CD4-positive, alpha-beta T cell (primary cell): Measurements from ENCODE around the gene VCAN. TPM values are rescaled to one million over a fixed set of nuclear protein-coding genes. Genes with fewer than 3 reads are reported as not detected.

Experiments
- ATAC-seq: fragments of 200-7000 bp; cut with Tn5 transposase; one replicate; pipeline ENCODE4 v1.10.0; 2022; ENCODE audit warnings: mild to moderate bottlenecking; ENCODE audit not compliant: poor library complexity
- CTCF ChIA-PET: fragments of 350-600 bp; sonication (Branson Sonifier 250); formaldehyde crosslinking; loops from one replicate; lab custom pipeline; 2021; ENCODE audit warnings: antibody characterized with exemption, inconsistent platforms; lab: Charles Lee
- POLR2A ChIA-PET: fragments of 350-600 bp; sonication (Branson Sonifier 250); formaldehyde crosslinking; loops from one replicate; lab custom pipeline; 2021; ENCODE audit warnings: antibody characterized with exemption, inconsistent platforms; lab: Charles Lee
- DNase-seq, 14 experiments: peaks; one replicate each; pipeline ENCODE4 v3.0.0-alpha.2; 2013 to 2020; ENCODE audit warnings: mixed read lengths in 2 of 14
- H3K27ac ChIP-seq, 2 donors: one replicate each; pipeline versions ENCODE4 v1.5.1 to v1.7.0; 2013; ENCODE audit warnings: low read length in 2 of 2, low read depth in 1 of 2, mild to moderate bottlenecking in 1 of 2
- H3K27me3 ChIP-seq, 2 experiments: 1 replicate in 1 of 2; 2 replicates in 1 of 2; pipeline versions ENCODE4 v1.6.1 to v1.7.0; 2013; ENCODE audit warnings: low read length in 2 of 2, control low read depth in 1 of 2, mild to moderate bottlenecking in 1 of 2, moderate library complexity in 1 of 2; ENCODE audit not compliant: insufficient read depth in 2 of 2, control insufficient read depth in 1 of 2
- H3K36me3 ChIP-seq: one replicate; pipeline ENCODE4 v1.6.1; 2013; ENCODE audit warnings: low read length, control low read depth; ENCODE audit not compliant: insufficient read depth
- H3K4me1 ChIP-seq: one replicate; pipeline ENCODE4 v1.6.1; 2013; ENCODE audit warnings: low read length, control low read depth; ENCODE audit not compliant: insufficient read depth
- H3K4me3 ChIP-seq: one replicate; pipeline ENCODE4 v1.5.1; 2013; ENCODE audit warnings: mild to moderate bottlenecking, low read length, moderate library complexity
- H3K9me3 ChIP-seq, 2 experiments: 1 replicate in 1 of 2; 2 replicates in 1 of 2; pipeline versions ENCODE4 v1.6.1 to v1.7.0; 2013; ENCODE audit warnings: low read length in 2 of 2, mild to moderate bottlenecking in 2 of 2, control low read depth in 1 of 2, moderate library complexity in 1 of 2; ENCODE audit not compliant: control insufficient read depth in 1 of 2, insufficient read depth in 1 of 2
- H3K27ac Mint-ChIP-seq: one replicate; pipeline ENCODE4 v1.8.0; 2020; ENCODE audit warnings: mixed read lengths
- H3K27me3 Mint-ChIP-seq: one replicate; pipeline ENCODE4 v1.8.0; 2021; ENCODE audit warnings: mixed read lengths
- H3K36me3 Mint-ChIP-seq: one replicate; pipeline ENCODE4 v1.8.0; 2021; ENCODE audit warnings: low read depth, mixed read lengths
- H3K4me1 Mint-ChIP-seq: one replicate; pipeline ENCODE4 v1.8.0; 2021; ENCODE audit warnings: low read depth, mixed read lengths
- H3K4me3 Mint-ChIP-seq: one replicate; pipeline ENCODE4 v1.8.0; 2020; ENCODE audit warnings: mild to moderate bottlenecking, mixed read lengths
- H3K9me3 Mint-ChIP-seq: one replicate; pipeline ENCODE4 v1.8.0; 2020; ENCODE audit warnings: mixed read lengths
- intact Hi-C, 2 experiments: fragments of 100-400 bp; cut with DNase I in 1 of 2; cut with micrococcal nuclease in 1 of 2; formaldehyde crosslinking; loops; one replicate each; pipeline versions ENCODE4 v1.15.1 to v1.9.0; 2023 to 2025; cut with DNase I, micrococcal nuclease
- total RNA-seq, 174 experiments: library from RNA in 2 of 174; stranded (reverse) in 2 of 174; gene quantifications; one replicate each; pipeline ENCODE4 v1.2.3 and lab custom pipeline; 2021 to 2026
- TF ChIP-seq, protein P1 (sequence below): fragments of 200-600 bp; IDR thresholded peaks from one replicate; pipeline ENCODE4 v1.8.0; 2022; ENCODE audit warnings: antibody characterized with exemption, mild to moderate bottlenecking

The VCAN gene
- total RNA-seq, 2 experiments from 2014 or later: 6.4 to 7.1 TPM

DNA sequence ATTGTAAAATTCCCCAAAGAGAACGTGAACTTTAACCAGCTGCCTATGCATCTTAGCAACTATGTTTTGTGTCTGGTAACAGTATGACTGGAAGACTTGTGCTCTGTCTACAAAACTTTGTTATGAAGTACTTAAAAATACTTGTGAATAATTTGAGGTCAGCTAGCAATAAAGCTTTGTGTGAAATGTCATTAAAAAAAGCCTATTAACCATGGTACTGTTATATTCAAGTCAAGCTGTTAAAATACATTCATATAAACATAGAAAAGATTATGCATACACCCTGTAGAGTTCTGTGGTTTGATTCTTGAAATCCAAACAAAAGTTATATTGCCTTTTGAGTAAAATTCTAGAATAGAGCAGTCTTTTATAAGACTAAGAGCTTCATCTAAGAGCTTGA lies 60.1 kb downstream of the VCAN start:
- Mint-ChIP-seq H3K9me3 (no peaks in the 10 kb centered on the region), H3K4me3 (no peak overlapping the region), H3K27ac (no peak overlapping the region), H3K4me1 (no peaks in the 10 kb centered on the region), H3K36me3 (no peaks in the 10 kb centered on the region), H3K27me3 (peaks cover 23% of the 10 kb centered on the region)
- H3K4me3 ChIP-seq: no peak overlapping the region
- no peaks in the 10 kb centered on the region for H3K36me3 ChIP-seq
- POLR2A ChIA-PET: no interaction called here
- no peaks in the 10 kb centered on the region for H3K4me1 ChIP-seq
- ATAC-seq: no peak
- intact Hi-C loops: no loop called here
- CTCF ChIA-PET: no interaction called here
- TF ChIP-seq, protein P1, sequence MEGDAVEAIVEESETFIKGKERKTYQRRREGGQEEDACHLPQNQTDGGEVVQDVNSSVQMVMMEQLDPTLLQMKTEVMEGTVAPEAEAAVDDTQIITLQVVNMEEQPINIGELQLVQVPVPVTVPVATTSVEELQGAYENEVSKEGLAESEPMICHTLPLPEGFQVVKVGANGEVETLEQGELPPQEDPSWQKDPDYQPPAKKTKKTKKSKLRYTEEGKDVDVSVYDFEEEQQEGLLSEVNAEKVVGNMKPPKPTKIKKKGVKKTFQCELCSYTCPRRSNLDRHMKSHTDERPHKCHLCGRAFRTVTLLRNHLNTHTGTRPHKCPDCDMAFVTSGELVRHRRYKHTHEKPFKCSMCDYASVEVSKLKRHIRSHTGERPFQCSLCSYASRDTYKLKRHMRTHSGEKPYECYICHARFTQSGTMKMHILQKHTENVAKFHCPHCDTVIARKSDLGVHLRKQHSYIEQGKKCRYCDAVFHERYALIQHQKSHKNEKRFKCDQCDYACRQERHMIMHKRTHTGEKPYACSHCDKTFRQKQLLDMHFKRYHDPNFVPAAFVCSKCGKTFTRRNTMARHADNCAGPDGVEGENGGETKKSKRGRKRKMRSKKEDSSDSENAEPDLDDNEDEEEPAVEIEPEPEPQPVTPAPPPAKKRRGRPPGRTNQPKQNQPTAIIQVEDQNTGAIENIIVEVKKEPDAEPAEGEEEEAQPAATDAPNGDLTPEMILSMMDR: no peak
- H3K9me3 ChIP-seq: no peaks in the 10 kb centered on the region
- H3K27me3 ChIP-seq: no peaks in the 10 kb centered on the region
- H3K27ac ChIP-seq: no peak overlapping the region
- no peak for DNase-seq

DNA sequence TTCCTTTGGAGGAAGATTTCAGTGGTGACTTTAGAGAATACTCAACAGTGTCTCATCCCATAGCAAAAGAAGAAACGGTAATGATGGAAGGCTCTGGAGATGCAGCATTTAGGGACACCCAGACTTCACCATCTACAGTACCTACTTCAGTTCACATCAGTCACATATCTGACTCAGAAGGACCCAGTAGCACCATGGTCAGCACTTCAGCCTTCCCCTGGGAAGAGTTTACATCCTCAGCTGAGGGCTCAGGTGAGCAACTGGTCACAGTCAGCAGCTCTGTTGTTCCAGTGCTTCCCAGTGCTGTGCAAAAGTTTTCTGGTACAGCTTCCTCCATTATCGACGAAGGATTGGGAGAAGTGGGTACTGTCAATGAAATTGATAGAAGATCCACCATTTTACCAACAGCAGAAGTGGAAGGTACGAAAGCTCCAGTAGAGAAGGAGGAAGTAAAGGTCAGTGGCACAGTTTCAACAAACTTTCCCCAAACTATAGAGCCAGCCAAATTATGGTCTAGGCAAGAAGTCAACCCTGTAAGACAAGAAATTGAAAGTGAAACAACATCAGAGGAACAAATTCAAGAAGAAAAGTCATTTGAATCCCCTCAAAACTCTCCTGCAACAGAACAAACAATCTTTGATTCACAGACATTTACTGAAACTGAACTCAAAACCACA lies 67.4 kb downstream of the VCAN start:
- CTCF ChIA-PET: no interaction called here
- H3K27me3 ChIP-seq: peaks cover 0 to 2% of the 10 kb centered on the region in 2 experiments
- H3K36me3 Mint-ChIP-seq: no peaks in the 10 kb centered on the region
- no peak overlapping the region for H3K27ac Mint-ChIP-seq
- H3K4me1 Mint-ChIP-seq: peaks cover 8% of the 10 kb centered on the region
- TF ChIP-seq, protein P1: no peak
- no peaks in the 10 kb centered on the region for H3K36me3 ChIP-seq
- POLR2A ChIA-PET: no interaction called here
- H3K9me3 ChIP-seq: no peaks in the 10 kb centered on the region
- no peaks in the 10 kb centered on the region for H3K4me1 ChIP-seq
- ATAC-seq (no peak), DNase-seq (no peak)
- H3K27ac ChIP-seq: no peak overlapping the region
- H3K4me3 Mint-ChIP-seq: no peak overlapping the region
- H3K4me3 ChIP-seq: no peak overlapping the region
- peaks cover 11% of the 10 kb centered on the region for H3K27me3 Mint-ChIP-seq
- intact Hi-C loops: loop anchor here in 1 of 2 experiments (5.0 kb wide), 1 partner anchor 242 kb away; no protein-coding TSS in a partner anchor
- no peaks in the 10 kb centered on the region for H3K9me3 Mint-ChIP-seq

DNA sequence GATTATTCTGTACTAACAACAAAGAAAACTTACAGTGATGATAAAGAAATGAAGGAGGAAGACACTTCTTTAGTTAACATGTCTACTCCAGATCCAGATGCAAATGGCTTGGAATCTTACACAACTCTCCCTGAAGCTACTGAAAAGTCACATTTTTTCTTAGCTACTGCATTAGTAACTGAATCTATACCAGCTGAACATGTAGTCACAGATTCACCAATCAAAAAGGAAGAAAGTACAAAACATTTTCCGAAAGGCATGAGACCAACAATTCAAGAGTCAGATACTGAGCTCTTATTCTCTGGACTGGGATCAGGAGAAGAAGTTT lies 67.9 kb downstream of the VCAN start:
- POLR2A ChIA-PET: no interaction called here
- H3K27ac Mint-ChIP-seq: no peak overlapping the region
- peaks cover 0 to 2% of the 10 kb centered on the region in 2 experiments for H3K27me3 ChIP-seq
- no peaks in the 10 kb centered on the region for H3K9me3 Mint-ChIP-seq
- peaks cover 8% of the 10 kb centered on the region for H3K4me1 Mint-ChIP-seq
- H3K9me3 ChIP-seq: no peaks in the 10 kb centered on the region
- TF ChIP-seq, protein P1: no peak
- DNase-seq: no peak
- H3K4me3 ChIP-seq: no peak overlapping the region
- no peak for ATAC-seq
- H3K4me1 ChIP-seq: no peaks in the 10 kb centered on the region
- H3K36me3 Mint-ChIP-seq: no peaks in the 10 kb centered on the region
- H3K4me3 Mint-ChIP-seq: no peak overlapping the region
- intact Hi-C loops: loop anchor here in 1 of 2 experiments (5.0 kb wide), 1 partner anchor 242 kb away; no protein-coding TSS in a partner anchor
- no peak overlapping the region for H3K27ac ChIP-seq
- H3K36me3 ChIP-seq: no peaks in the 10 kb centered on the region
- CTCF ChIA-PET: no interaction called here
- peaks cover 11% of the 10 kb centered on the region for H3K27me3 Mint-ChIP-seq
